GM12878 (cell line): ENCODE measurements around the gene SULT1A1. TPM values are rescaled to one million over a fixed set of nuclear protein-coding genes. Genes with fewer than 3 reads are reported as not detected.

Experiments used
- ATAC-seq: fragments of 200-7000 bp; cut with Tn5 transposase; 3 replicates; pipeline ENCODE4 v1.9.1; 2020; ENCODE audit warnings: mild to moderate bottlenecking, moderate library complexity
- BruUV-seq: library from RNA; stranded (reverse); fragments of 400-500 nt; replicated peaks from 2 replicates; lab custom pipeline; 2021; lab: Mats Ljungman, UMichigan
- CTCF ChIA-PET: fragments of 300-600 bp; sonication (Branson Sonifier 250); formaldehyde crosslinking; extraction: SDS; loops from one replicate; lab custom pipeline; 2021; ENCODE audit warnings: inconsistent platforms; lab: Yijun Ruan, JAX
- POLR2A ChIA-PET: fragments of 350-600 bp; formaldehyde crosslinking; extraction: SDS; loops from one replicate; lab custom pipeline; 2021; ENCODE audit warnings: inconsistent platforms; lab: Charles Lee
- RAD21 ChIA-PET: fragments of 300-600 bp; sonication (Branson Sonifier 250); formaldehyde crosslinking; loops from one replicate; lab custom pipeline; 2023; ENCODE audit warnings: antibody characterized with exemption; ENCODE audit not compliant: unreplicated experiment; lab: Charles Lee
- SMC1A ChIA-PET: fragments of 300-600 bp; sonication (Branson Sonifier 250); formaldehyde crosslinking; loops from one replicate; lab custom pipeline; 2023; ENCODE audit not compliant: unreplicated experiment, uncharacterized antibody; lab: Charles Lee
- DNase-seq: peaks from one replicate; pipeline ENCODE4 v3.0.0-alpha.2; 2011; ENCODE audit warnings: low read depth, low spot score
- FAIRE-seq: peaks from 3 replicates; lab custom pipeline; 2011; peaks lifted over from hg19 to GRCh38; lab: Jason Lieb, UNC
- H2AFZ ChIP-seq: 2 replicates; pipeline ENCODE4 v1.6.0; 2011; ENCODE audit warnings: low read depth, low read length, control low read depth; ENCODE audit not compliant: control insufficient read depth
- H3K27ac ChIP-seq: 2 replicates; pipeline ENCODE4 v1.5.1; 2011; ENCODE audit warnings: control low read depth; ENCODE audit not compliant: control insufficient read depth, insufficient read depth
- H3K27me3 ChIP-seq, 2 experiments: replicated peaks in 1 of 2; 2 replicates each; pipeline versions ENCODE4 v1.6.0 to v1.6.1; 2011; ENCODE audit warnings: low read length in 1 of 2; ENCODE audit not compliant: control insufficient read depth in 2 of 2, insufficient read depth in 2 of 2
- H3K36me3 ChIP-seq, 2 experiments: 2 replicates each; pipeline ENCODE4 v1.5.1; 2011; ENCODE audit warnings: low read length in 1 of 2; ENCODE audit not compliant: control insufficient read depth in 2 of 2, insufficient read depth in 2 of 2
- H3K4me1 ChIP-seq: 2 replicates; pipeline ENCODE4 v1.6.1; 2011; ENCODE audit warnings: mild to moderate bottlenecking, low read length, moderate library complexity, mixed read lengths; ENCODE audit not compliant: control insufficient read depth, insufficient read depth
- H3K4me2 ChIP-seq: 2 replicates; pipeline ENCODE4 v1.6.0; 2011; ENCODE audit warnings: control low read depth; ENCODE audit not compliant: control insufficient read depth, insufficient read depth
- H3K4me3 ChIP-seq: fragments of 200-600 bp; sonication (generic); 2 replicates; pipeline ENCODE4 v1.5.1; 2016
- H3K79me2 ChIP-seq: 2 replicates; pipeline ENCODE4 v1.6.0; 2011; ENCODE audit warnings: low read length; ENCODE audit not compliant: control insufficient read depth, insufficient read depth
- H3K9ac ChIP-seq: 2 replicates; pipeline ENCODE4 v1.8.0; 2011; ENCODE audit warnings: low read length, control low read depth, mixed read lengths; ENCODE audit not compliant: control insufficient read depth, insufficient read depth
- H3K9me3 ChIP-seq: replicated peaks from 3 replicates; pipeline ENCODE4 v1.5.1; 2011; ENCODE audit warnings: mild to moderate bottlenecking, low read length; ENCODE audit not compliant: control insufficient read depth, insufficient read depth
- H4K20me1 ChIP-seq: 2 replicates; pipeline ENCODE4 v1.6.0; 2011; ENCODE audit not compliant: control insufficient read depth, insufficient read depth
- CBX3 ChIP-seq: fragments of 200-600 bp; sonication (generic); IDR thresholded peaks from 2 replicates; pipeline ENCODE4 v1.6.1; 2016; ENCODE audit warnings: low read depth, borderline replicate concordance
- NFIC ChIP-seq: IDR thresholded peaks from 2 replicates; pipeline ENCODE4 v1.6.1; 2012; ENCODE audit warnings: low read depth, mild to moderate bottlenecking, inconsistent platforms, low read length, moderate library complexity
- TCF3 ChIP-seq: IDR thresholded peaks from 2 replicates; pipeline ENCODE4 v1.6.1; 2012; ENCODE audit warnings: low read depth, mild to moderate bottlenecking, low read length, borderline replicate concordance; ENCODE audit not compliant: insufficient read depth
- ZNF24 ChIP-seq: fragments of 450-650 bp; IDR thresholded peaks from 2 replicates; pipeline ENCODE4 v1.6.1; 2017; ENCODE audit warnings: antibody characterized with exemption, mild to moderate bottlenecking
- WGBS: methylation state at CpG from one replicate; pipeline ENCODE4 v1.1.6; 2016; ENCODE audit warnings: low lambda C conversion rate; ENCODE audit not compliant: insufficient replicate concordance, insufficient coverage; ENCODE audit errors: missing lambda C conversion rate; 5-methylcytosine and 5-hydroxymethylcytosine counted together
- in situ Hi-C: fragments of 300-500 bp; cut with MboI; formaldehyde crosslinking; loops from 9 replicates; pipeline ENCODE4 v1.14.3; 2018; ENCODE audit warnings: mixed read lengths
- intact Hi-C: fragments of 100-400 bp; cut with micrococcal nuclease; formaldehyde crosslinking; loops from one replicate; pipeline ENCODE4 v1.14.2; 2022; ENCODE audit not compliant: unreplicated experiment
- polyA plus RNA-seq, 11 experiments: library from polyadenylated mRNA; depleted of rRNA in 4 of 11; unstranded in 6 of 11; stranded (reverse) in 5 of 11; fragments of >200 nt; fragmentation: Nextera tagmentation in 4 of 11; fragmentation: Illumina TruSeq in 1 of 11; extraction: Ambion mirVana in 4 of 11; extraction: Trizol in 1 of 11; gene quantifications; 1 replicate in 1 of 11; 2 replicates in 10 of 11; pipeline versions ENCODE4 v1.2.1 to v1.2.3, GENCODE V29; 2011 to 2016; ENCODE audit warnings: inconsistent platforms in 2 of 11, missing spikeins in 2 of 11, low read depth in 1 of 11
- total RNA-seq, 4 experiments: library from RNA; depleted of rRNA in 3 of 4; stranded (reverse); fragments of >200 nt in 3 of 4; fragmentation: Illumina TruSeq in 1 of 4; extraction: Trizol in 1 of 4; gene quantifications; 2 replicates each; pipeline versions ENCODE4 v1.2.1 to v1.2.3, GENCODE V29; 2013 to 2021
- TF ChIP-seq, protein P1 (sequence below): fragments of 450-650 bp; IDR thresholded peaks from 2 replicates; pipeline ENCODE4 v1.6.1; 2017; ENCODE audit warnings: mild to moderate bottlenecking, moderate library complexity

The SULT1A1 gene
- total and polyA plus RNA-seq, 10 of the 15 experiments (the other 5 are each of a cell fraction or from before 2014, with no cell fraction given), result 0.03 to 1.5 (median 0.76) TPM; not detected in 1

- no peak overlapping the region for H3K4me2 ChIP-seq
- no peaks in the 10 kb centered on the region for H3K27me3 ChIP-seq
- H3K4me3 ChIP-seq, result no peak overlapping the region
- H3K9me3 ChIP-seq, result no peaks in the 10 kb centered on the region
- in situ Hi-C loops, result no loop called here
- H2AFZ ChIP-seq, result no peak overlapping the region
- RAD21 ChIA-PET, result no interaction called here
- CTCF ChIA-PET, result no interaction called here
- POLR2A ChIA-PET, result no interaction called here
- WGBS, result 87% methylated on average over 22 of the region's 22 CpGs
- BruUV-seq, result no TSS peak
- no peaks in the 10 kb centered on the region; the same call in 1 of the 2 replicates for H3K4me1 ChIP-seq
- intact Hi-C loops, result no loop called here
- no peak overlapping the region for H3K27ac ChIP-seq
- no peaks in the 10 kb centered on the region for H4K20me1 ChIP-seq
- peaks cover 7 to 14% of the 10 kb centered on the region in 2 experiments; a peak in 3 of 4 replicates for H3K36me3 ChIP-seq
- FAIRE-seq (no peak), ATAC-seq (no peak)
- SMC1A ChIA-PET, result no interaction called here
- no peak for TF ChIP-seq CBX3
- TF ChIP-seq, protein P1, sequence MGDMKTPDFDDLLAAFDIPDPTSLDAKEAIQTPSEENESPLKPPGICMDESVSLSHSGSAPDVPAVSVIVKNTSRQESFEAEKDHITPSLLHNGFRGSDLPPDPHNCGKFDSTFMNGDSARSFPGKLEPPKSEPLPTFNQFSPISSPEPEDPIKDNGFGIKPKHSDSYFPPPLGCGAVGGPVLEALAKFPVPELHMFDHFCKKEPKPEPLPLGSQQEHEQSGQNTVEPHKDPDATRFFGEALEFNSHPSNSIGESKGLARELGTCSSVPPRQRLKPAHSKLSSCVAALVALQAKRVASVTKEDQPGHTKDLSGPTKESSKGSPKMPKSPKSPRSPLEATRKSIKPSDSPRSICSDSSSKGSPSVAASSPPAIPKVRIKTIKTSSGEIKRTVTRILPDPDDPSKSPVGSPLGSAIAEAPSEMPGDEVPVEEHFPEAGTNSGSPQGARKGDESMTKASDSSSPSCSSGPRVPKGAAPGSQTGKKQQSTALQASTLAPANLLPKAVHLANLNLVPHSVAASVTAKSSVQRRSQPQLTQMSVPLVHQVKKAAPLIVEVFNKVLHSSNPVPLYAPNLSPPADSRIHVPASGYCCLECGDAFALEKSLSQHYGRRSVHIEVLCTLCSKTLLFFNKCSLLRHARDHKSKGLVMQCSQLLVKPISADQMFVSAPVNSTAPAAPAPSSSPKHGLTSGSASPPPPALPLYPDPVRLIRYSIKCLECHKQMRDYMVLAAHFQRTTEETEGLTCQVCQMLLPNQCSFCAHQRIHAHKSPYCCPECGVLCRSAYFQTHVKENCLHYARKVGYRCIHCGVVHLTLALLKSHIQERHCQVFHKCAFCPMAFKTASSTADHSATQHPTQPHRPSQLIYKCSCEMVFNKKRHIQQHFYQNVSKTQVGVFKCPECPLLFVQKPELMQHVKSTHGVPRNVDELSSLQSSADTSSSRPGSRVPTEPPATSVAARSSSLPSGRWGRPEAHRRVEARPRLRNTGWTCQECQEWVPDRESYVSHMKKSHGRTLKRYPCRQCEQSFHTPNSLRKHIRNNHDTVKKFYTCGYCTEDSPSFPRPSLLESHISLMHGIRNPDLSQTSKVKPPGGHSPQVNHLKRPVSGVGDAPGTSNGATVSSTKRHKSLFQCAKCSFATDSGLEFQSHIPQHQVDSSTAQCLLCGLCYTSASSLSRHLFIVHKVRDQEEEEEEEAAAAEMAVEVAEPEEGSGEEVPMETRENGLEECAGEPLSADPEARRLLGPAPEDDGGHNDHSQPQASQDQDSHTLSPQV, result no peak
- no peak for TF ChIP-seq TCF3
- TF ChIP-seq ZNF24, result no peak
- TF ChIP-seq NFIC, result no peak
- TF ChIP-seq, all 136 proteins: peak for 0
- Histone ChIP-seq H3K79me2 (no peaks in the 10 kb centered on the region), H3K9ac (no peak overlapping the region)
- DNase-seq, result no peak
These were observed 19.2 kb downstream of the SULT1A1 start for GRCh38 chr16:28590384-28591340.
